SK-N-SH treated with all-trans-retinoic acid at 6 μM for 48 hours (cell line): ENCODE results near the gene VWA5A.

Experiments
- BACH2 ChIP-seq: fragments of 250-450 bp; sonication (Bioruptor Pico); IDR thresholded peaks from 2 replicates; pipeline ENCODE4 v1.9.0; 2021; ENCODE audit warnings: mild to moderate bottlenecking, borderline replicate concordance
- CREB5 ChIP-seq: fragments of 250-450 bp; sonication (Bioruptor Pico); IDR thresholded peaks from 2 replicates; pipeline ENCODE4 v1.5.1; 2020; ENCODE audit warnings: low read depth, mild to moderate bottlenecking, moderate library complexity
- PPARA ChIP-seq: fragments of 250-450 bp; sonication (Bioruptor Pico); IDR thresholded peaks from 2 replicates; pipeline ENCODE4 v1.5.0; 2020; ENCODE audit warnings: mild to moderate bottlenecking, borderline replicate concordance
- RARB ChIP-seq: fragments of 250-450 bp; sonication (Bioruptor Pico); IDR thresholded peaks from 2 replicates; pipeline ENCODE4 v1.8.0; 2021; ENCODE audit warnings: mild to moderate bottlenecking, moderate library complexity
- SNAI2 ChIP-seq: fragments of 250-450 bp; sonication (Bioruptor Pico); IDR thresholded peaks from 2 replicates; pipeline ENCODE4 v1.5.0; 2020; ENCODE audit warnings: mild to moderate bottlenecking, moderate library complexity
- TCF4 ChIP-seq: fragments of 250-450 bp; sonication (Bioruptor Pico); IDR thresholded peaks from 2 replicates; pipeline ENCODE4 v1.8.0; 2021; ENCODE audit warnings: mild to moderate bottlenecking, moderate library complexity, borderline replicate concordance
- ZC3H10 ChIP-seq: fragments of 250-450 bp; sonication (Bioruptor Pico); IDR thresholded peaks from 2 replicates; pipeline ENCODE4 v1.5.1; 2021; ENCODE audit warnings: mild to moderate bottlenecking, moderate library complexity
- ZFP30 ChIP-seq: fragments of 450-650 bp; formaldehyde crosslinking; IDR thresholded peaks from 2 replicates; pipeline ENCODE4 v1.5.0; 2022; ENCODE audit warnings: mild to moderate bottlenecking, moderate library complexity
- ZNF565 ChIP-seq: fragments of 450-650 bp; formaldehyde crosslinking; conservative IDR thresholded peaks from 2 replicates; pipeline ENCODE4 v1.5.0; 2020; ENCODE audit warnings: low read depth, mild to moderate bottlenecking, moderate library complexity
- ZNF8 ChIP-seq: fragments of 450-650 bp; formaldehyde crosslinking; IDR thresholded peaks from 2 replicates; pipeline ENCODE4 v1.5.0; 2020; ENCODE audit warnings: mild to moderate bottlenecking, moderate library complexity
- TF ChIP-seq, protein P1 (sequence below): fragments of 250-450 bp; sonication (Bioruptor Pico); IDR thresholded peaks from 2 replicates; pipeline ENCODE4 v1.8.0; 2021; ENCODE audit warnings: low read depth, mild to moderate bottlenecking, moderate library complexity, borderline replicate concordance

- TF ChIP-seq BACH2 (CRISPR knock-in tag) (no peak), CREB5 (CRISPR knock-in tag) (no peak), ZNF565 (CRISPR knock-in tag) (no peak), ZNF8 (CRISPR knock-in tag) (no peak), TCF4 (no peak), PPARA (CRISPR knock-in tag) (no peak), ZFP30 (CRISPR knock-in tag) (no peak), RARB (CRISPR knock-in tag) (no peak), SNAI2 (no peak), ZC3H10 (CRISPR knock-in tag) (no peak)
- TF ChIP-seq, protein P1, sequence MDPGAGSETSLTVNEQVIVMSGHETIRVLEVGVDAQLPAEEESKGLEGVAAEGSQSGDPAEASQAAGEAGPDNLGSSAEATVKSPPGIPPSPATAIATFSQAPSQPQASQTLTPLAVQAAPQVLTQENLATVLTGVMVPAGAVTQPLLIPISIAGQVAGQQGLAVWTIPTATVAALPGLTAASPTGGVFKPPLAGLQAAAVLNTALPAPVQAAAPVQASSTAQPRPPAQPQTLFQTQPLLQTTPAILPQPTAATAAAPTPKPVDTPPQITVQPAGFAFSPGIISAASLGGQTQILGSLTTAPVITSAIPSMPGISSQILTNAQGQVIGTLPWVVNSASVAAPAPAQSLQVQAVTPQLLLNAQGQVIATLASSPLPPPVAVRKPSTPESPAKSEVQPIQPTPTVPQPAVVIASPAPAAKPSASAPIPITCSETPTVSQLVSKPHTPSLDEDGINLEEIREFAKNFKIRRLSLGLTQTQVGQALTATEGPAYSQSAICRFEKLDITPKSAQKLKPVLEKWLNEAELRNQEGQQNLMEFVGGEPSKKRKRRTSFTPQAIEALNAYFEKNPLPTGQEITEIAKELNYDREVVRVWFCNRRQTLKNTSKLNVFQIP (CRISPR knock-in tag): no peak
These were observed 56.9 kb downstream of the VWA5A start for GRCh38 chr11:124172101-124172500.
